Hepatocyte (in vitro differentiated cells): ENCODE measurements around the gene RBM6. TPM values are rescaled to one million over a fixed set of nuclear protein-coding genes. Genes with fewer than 3 reads are reported as not detected.

Experiments
- DNase-seq: peaks from one replicate; pipeline ENCODE4 v3.0.0-alpha.2; 2016; ENCODE audit warnings: low spot score
- H2AFZ ChIP-seq: fragments of 200-600 bp; sonication (generic); 2 replicates; pipeline ENCODE4 v1.6.0; 2016; ENCODE audit warnings: antibody characterized with exemption, mild to moderate bottlenecking
- H3K27ac ChIP-seq: fragments of 200-600 bp; sonication (generic); 2 replicates; pipeline ENCODE4 v1.5.1; 2016; ENCODE audit warnings: mild to moderate bottlenecking
- H3K27me3 ChIP-seq: fragments of 200-600 bp; sonication (generic); 2 replicates; pipeline ENCODE4 v1.6.1; 2016
- H3K36me3 ChIP-seq: fragments of 200-600 bp; sonication (generic); replicated peaks from 2 replicates; pipeline ENCODE4 v1.5.1; 2016; ENCODE audit warnings: low read depth; ENCODE audit not compliant: insufficient read depth
- H3K4me1 ChIP-seq: fragments of 200-600 bp; sonication (generic); 2 replicates; pipeline ENCODE4 v1.5.1; 2016; ENCODE audit warnings: mild to moderate bottlenecking, moderate library complexity; ENCODE audit not compliant: insufficient read depth
- H3K4me2 ChIP-seq: fragments of 200-600 bp; sonication (generic); 2 replicates; pipeline ENCODE4 v1.6.0; 2016
- H3K4me3 ChIP-seq: fragments of 200-600 bp; sonication (generic); 2 replicates; pipeline ENCODE4 v1.5.1; 2016; ENCODE audit warnings: mild to moderate bottlenecking
- H3K79me2 ChIP-seq: fragments of 200-600 bp; sonication (generic); 2 replicates; pipeline ENCODE4 v1.6.0; 2017; ENCODE audit warnings: mild to moderate bottlenecking
- H3K9me2 ChIP-seq: fragments of 200-600 bp; sonication (generic); replicated peaks from 2 replicates; pipeline ENCODE4 v1.6.0; 2017; ENCODE audit warnings: mild to moderate bottlenecking; ENCODE audit not compliant: insufficient read depth
- H3K9me3 ChIP-seq: fragments of 200-600 bp; sonication (generic); 2 replicates; pipeline ENCODE4 v1.5.1; 2016; ENCODE audit warnings: low read depth, mild to moderate bottlenecking
- H4K20me1 ChIP-seq: fragments of 200-600 bp; sonication (generic); 2 replicates; pipeline ENCODE4 v1.6.0; 2016; ENCODE audit warnings: mild to moderate bottlenecking; ENCODE audit not compliant: insufficient read depth, poor library complexity, severe bottlenecking
- CTCF ChIP-seq: fragments of 200-600 bp; sonication (generic); IDR thresholded peaks from 2 replicates; pipeline ENCODE4 v1.5.1; 2016; ENCODE audit warnings: antibody characterized with exemption, mild to moderate bottlenecking; ENCODE audit not compliant: poor library complexity
- EZH2 ChIP-seq: fragments of 200-600 bp; sonication (generic); IDR thresholded peaks from 2 replicates; pipeline ENCODE4 v1.6.1; 2016; ENCODE audit warnings: antibody characterized with exemption, mild to moderate bottlenecking, borderline replicate concordance
- EZH2phosphoT487 ChIP-seq: fragments of 200-600 bp; sonication (generic); IDR thresholded peaks from one replicate; pipeline ENCODE4 v1.6.1; 2018; ENCODE audit warnings: antibody characterized with exemption, mild to moderate bottlenecking, low read depth, moderate library complexity; ENCODE audit not compliant: unreplicated experiment, severe bottlenecking
- WGBS: methylation state at CpG from one replicate; pipeline ENCODE4 v1.1.6; 2016; ENCODE audit warnings: low lambda C conversion rate; ENCODE audit errors: missing lambda C conversion rate; 5-methylcytosine and 5-hydroxymethylcytosine counted together
- polyA plus RNA-seq: library from polyadenylated mRNA; unstranded; fragments of >200 nt; fragmentation: Nextera tagmentation; extraction: Ambion mirVana; gene quantifications from 2 replicates; pipeline ENCODE4 v1.2.1, GENCODE V29; 2016
- total RNA-seq: library from RNA; depleted of rRNA; stranded (reverse); fragments of >200 nt; gene quantifications from 2 replicates; pipeline ENCODE4 v1.2.3, GENCODE V29; 2014

Gene RBM6
- total and polyA plus RNA-seq, 2 experiments from 2014 or later: 47.2 to 69.0 TPM

GRCh38 chr3:50090984-50091383 lies 151.0 kb downstream of the RBM6 start:
- H3K79me2 ChIP-seq: peaks cover 75% of the 10 kb centered on the region
- no peak overlapping the region for H3K27ac ChIP-seq
- no peak overlapping the region for H3K4me3 ChIP-seq
- no peak overlapping the region for H2AFZ ChIP-seq
- H3K9me3 ChIP-seq: no peaks in the 10 kb centered on the region
- H3K4me2 ChIP-seq: peak overlapping the region; percentile 75
- TF ChIP-seq CTCF (no peak), EZH2phosphoT487 (no peak), EZH2 (no peak)
- no peaks in the 10 kb centered on the region for H3K36me3 ChIP-seq
- no peaks in the 10 kb centered on the region for H3K27me3 ChIP-seq
- H3K9me2 ChIP-seq: no peaks in the 10 kb centered on the region
- H4K20me1 ChIP-seq: peaks cover 56% of the 10 kb centered on the region
- H3K4me1 ChIP-seq: peaks cover 17% of the 10 kb centered on the region
- DNase-seq: no peak

GRCh38 chr3:50095352-50095998 lies 155.5 kb downstream of the RBM6 start:
- Histone ChIP-seq H4K20me1 (peaks cover 78% of the 10 kb centered on the region), H3K4me2 (no peak overlapping the region), H3K36me3 (no peaks in the 10 kb centered on the region), H3K79me2 (peaks cover 79% of the 10 kb centered on the region), H3K4me3 (no peak overlapping the region), H2AFZ (no peak overlapping the region), H3K27me3 (no peaks in the 10 kb centered on the region), H3K27ac (no peak overlapping the region), H3K4me1 (peaks cover 13% of the 10 kb centered on the region), H3K9me2 (no peaks in the 10 kb centered on the region), H3K9me3 (no peaks in the 10 kb centered on the region)
- no peak for DNase-seq
- WGBS: 96% methylated on average over 5 of the region's 5 CpGs
- no peak for TF ChIP-seq EZH2
- TF ChIP-seq EZH2phosphoT487: no peak
- TF ChIP-seq CTCF: no peak

- Histone ChIP-seq H3K36me3 (peaks cover 10% of the 10 kb centered on the region), H3K79me2 (peaks cover 45% of the 10 kb centered on the region), H3K27me3 (no peaks in the 10 kb centered on the region), H3K9me3 (no peaks in the 10 kb centered on the region), H2AFZ (no peak overlapping the region), H3K9me2 (no peaks in the 10 kb centered on the region), H3K4me1 (no peaks in the 10 kb centered on the region), H3K4me2 (no peak overlapping the region), H4K20me1 (peaks cover 45% of the 10 kb centered on the region), H3K27ac (no peak overlapping the region), H3K4me3 (no peak overlapping the region)
- DNase-seq: no peak
- TF ChIP-seq CTCF: no peak
- TF ChIP-seq EZH2: no peak
- TF ChIP-seq EZH2phosphoT487: no peak
- WGBS: 96% methylated on average over 5 of the region's 5 CpGs
Observed at GRCh38 chr3:50100386-50100785, 160.4 kb downstream of the RBM6 start.
